ENCODE results near the gene PPCS.
"Not testable (repeated sequence)": the region's sequence is repeated elsewhere in the genome, so short reads cannot be mapped to it uniquely, and the experiment has no call there.

PPCS gene

DNA sequence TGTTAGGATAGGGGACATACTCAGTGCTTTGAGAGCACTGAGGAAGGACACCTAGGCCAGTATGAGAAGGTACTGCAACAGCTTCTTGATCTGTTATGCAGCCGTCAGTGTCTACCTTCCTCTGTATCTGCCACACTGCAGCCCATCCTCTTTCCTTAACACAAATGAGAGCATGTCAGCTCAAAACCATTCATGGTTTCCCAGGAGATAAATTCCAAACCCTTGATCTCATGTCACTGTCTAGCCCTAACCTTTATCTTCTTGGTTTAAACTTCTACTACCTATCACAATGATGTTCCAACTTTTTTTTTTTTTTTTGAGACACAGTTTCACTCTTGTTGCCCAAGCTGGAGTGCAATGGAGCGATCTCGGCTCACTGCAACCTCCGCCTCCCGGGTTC, 1.9 kb upstream of the PPCS start:
- no peak for DNase-seq

DNA sequence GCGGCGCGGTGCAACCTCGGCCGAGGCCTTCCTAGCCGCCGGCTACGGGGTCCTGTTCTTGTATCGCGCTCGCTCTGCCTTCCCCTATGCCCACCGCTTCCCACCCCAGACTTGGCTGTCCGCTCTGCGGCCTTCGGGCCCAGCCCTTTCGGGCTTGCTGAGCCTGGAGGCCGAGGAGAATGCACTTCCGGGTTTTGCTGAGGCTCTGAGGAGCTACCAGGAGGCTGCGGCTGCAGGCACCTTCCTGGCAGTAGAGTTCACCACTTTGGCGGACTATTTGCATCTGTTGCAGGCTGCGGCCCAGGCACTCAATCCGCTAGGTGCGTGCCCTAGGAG, 379 bp downstream of the PPCS start:
- DNase-seq = peak; percentile 75

DNA sequence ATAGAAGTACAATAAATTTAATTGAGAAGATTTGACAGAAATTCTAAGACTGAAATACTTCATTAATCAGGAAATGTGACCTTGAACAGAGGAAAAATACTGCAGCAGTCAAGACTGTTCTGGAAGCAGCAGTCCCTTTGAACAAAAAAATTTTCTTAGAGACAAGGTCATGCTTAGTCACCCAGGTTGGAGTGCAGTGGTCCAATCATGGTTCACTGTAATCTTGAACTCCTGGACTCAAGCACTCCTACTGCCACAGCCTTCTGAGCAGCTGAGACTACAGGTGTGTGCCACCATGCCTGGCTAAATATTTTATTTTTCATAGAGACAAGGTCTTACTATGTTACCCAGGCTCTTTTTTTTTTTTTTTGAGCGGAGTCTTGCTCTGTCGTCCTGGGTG, 4.9 kb downstream of the PPCS start:
- no peak for DNase-seq

DNA sequence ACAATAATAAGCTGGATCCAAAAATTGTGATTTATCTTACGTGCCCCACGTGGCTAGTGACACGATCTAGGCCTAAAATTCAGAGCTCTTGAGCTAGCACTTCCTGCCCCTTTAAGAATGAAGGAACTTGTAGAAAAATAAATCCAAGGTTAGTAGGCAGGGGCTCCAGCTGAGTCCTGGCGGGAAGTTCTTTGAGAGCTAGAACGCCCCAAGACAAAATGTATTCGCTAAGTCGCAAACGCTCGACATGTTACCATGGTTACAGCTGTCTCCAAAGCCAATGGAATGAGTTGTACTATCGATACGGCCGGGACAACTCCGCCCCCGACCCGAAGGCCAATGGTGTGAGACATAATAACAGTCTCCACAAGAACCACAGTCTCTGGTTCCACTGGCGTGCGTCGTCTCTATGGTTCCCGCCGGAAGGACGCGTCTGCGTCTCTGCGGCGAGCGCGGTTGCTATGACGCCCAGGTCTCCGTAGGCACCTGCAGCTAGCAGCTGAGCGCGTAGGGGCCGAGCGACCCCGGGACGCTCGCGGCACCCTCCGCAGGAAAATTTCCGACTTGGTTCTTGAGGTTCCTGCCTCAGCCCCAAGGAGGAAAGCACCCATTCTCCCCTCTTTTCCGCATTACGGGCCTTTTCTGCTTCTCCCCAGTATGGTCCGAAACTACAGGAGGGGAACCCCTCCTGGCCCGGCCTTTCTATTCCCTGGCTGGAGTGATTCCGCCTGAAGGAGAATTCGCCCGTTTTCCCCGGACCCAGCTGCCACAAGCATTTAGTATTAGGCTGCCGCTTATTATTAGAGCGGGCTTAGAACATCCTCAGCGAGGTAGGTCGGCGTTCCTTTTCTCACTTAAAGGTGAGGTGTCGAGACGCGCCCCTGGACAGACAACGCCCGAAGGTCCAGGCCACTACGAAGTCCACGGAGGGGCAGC, 6.8 kb downstream of the PPCS start, which contains the start of gene CCDC30:
Gene CCDC30 (plus strand): TSS at position 459 of the 936 bp plus-strand sequence. CDS start 17,266 bp downstream, outside the sequence.
- peak; percentile 99 for DNase-seq

DNA sequence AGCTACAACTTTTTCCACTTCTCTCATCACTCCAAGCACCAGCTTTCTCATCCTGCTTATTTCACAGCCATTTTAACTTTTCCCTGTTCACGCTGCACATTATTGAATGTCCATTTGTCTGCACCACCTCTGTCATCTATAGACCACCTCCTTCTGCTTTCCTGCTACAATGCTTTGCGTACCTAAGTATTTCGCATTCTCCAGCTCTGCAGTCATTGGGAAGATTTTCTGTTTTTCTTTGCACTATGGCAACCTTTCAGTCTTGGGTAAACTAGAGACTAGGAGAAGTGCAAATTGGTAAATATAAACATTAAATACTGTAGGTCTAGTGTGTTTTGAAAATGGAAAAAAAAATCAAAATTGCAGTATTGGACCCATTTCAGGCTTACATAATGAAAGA, 7.6 kb downstream of the PPCS start:
- peak; percentile 47 for DNase-seq

DNA sequence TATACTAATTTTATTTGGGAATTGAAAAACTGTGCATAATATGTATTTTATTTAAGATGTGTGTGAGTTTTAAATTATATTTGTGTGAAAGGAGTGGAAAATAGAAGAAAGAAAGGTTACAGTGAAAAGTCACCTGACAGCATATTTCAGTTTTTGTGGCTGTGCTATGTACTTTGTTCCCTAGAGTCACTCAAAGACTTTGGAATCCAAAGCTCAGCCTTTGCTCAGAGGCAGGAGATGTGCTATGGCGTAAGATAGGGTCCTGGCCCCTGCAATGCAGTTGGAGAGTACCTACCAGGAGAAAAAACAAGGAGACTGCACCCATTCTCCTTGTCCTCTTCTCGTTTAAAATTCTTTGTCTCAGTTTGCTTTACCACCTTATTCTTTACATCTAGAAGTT, 9.7 kb downstream of the PPCS start:
- DNase-seq = no peak

DNA sequence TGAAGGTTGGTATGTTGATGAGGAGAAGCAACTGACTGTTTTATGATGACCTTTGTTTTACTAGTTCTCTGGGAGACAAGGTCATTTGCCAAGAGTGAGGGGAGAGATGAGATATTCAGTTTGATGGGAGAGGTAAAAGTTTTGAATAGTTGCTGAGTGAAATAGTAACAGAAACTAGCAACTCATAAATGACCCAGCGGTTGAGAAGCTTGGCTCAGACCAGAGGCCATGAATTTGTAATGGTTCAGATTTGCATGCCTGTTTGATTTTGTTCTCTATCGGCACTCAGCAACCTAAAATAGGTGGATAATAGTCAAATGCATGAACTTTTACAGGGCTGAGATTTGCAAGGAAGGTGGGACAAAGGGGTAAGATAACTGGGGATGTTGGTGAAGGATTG, 13.4 kb downstream of the PPCS start:
- DNase-seq = no peak

DNA sequence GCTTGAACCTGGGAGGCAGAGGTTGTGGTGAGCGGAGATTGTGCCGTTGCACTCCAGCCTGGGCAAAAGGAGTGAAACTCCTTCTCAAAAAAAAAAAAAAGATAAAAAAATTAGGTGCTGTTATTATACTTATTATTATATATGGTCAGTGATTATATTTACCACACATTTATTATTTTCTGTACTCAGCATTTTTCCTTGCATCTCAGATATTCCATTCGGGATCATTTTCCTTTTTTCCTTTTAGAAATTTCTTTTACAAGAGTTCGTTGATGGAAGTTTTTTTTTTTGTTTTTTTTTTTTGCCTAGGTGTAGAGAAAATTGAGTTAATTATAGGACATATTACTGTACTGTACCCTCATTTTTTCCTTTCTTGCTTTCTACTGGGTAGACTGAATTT, 20.3 kb downstream of the PPCS start:
- DNase-seq = no peak

DNA sequence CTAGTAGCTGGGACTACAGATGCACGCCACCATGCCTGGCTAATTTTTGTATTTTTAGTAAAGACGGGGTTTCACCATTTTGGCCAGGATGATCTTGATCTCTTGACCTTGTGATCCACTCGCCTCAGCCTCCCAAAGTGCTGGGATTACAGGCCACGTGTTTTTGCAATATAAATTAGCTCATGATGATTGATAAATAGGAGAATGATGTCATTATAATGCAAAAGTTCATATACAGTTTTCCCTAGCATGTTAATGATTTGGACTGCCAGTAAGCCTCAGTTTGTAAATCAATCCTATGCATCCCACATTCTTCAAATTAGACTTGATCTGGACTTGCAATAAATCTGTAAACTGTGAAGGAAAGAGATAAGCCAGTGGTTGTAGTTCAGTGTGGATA, 21.0 kb downstream of the PPCS start:
- DNase-seq = not testable (repeated sequence)

DNA sequence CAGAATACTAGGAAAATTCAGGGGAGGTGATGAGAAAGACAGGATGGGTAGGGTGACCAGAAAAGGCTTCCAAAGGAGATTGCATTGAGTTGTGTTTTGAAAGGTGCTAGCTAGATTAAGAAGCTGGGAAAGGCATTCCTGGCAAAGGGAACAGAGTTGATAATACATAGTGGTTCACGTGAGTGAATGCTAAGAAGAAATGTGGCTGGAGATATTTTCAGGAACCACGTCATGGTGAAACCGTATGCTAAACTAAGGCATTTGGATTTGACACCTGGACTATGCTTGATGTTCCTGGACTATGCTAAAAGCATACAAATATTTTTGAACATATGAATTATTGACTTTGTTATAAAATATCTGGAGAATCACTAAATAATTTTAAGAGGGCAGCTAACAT, 21.4 kb downstream of the PPCS start:
- DNase-seq = no peak

DNA sequence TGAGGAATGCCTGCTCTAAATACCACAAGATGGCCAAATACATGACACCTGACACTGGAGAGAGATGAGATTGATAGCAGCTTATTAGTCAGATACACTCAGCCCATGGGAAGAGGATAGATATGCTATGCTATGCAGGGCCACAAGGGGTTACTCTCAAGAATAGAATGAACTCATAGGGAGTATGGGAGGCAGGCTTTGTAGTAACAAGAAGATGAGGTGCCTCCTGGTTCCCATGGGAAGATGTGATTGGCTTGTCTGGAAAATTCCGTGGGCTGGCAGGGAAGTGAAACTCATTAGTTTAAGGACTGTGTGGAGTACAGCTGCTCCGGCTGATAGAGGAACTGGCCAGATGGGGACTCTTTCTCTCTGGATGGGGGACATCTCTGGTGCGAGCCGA, 23.3 kb downstream of the PPCS start:
- peak; percentile 35 for DNase-seq

DNA sequence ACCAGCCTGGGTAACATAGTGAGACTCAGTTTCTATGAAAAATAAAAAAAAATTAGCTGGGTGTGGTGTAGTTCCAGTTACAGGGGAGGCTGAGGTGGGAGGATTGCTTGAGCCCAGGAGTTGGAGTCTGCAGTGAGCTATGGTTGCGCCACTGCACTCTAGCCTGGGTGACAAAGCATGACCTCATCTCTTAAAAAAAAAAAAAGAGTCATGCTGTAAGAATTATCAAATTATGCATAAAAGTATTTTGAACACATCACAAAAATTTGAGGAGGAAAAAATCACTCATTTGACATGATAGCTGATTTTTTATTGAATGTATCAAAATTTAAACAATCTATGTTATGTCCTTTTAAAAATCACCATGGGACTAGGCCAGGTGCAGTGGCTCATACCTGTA, 24.6 kb downstream of the PPCS start:
- no peak for DNase-seq

DNA sequence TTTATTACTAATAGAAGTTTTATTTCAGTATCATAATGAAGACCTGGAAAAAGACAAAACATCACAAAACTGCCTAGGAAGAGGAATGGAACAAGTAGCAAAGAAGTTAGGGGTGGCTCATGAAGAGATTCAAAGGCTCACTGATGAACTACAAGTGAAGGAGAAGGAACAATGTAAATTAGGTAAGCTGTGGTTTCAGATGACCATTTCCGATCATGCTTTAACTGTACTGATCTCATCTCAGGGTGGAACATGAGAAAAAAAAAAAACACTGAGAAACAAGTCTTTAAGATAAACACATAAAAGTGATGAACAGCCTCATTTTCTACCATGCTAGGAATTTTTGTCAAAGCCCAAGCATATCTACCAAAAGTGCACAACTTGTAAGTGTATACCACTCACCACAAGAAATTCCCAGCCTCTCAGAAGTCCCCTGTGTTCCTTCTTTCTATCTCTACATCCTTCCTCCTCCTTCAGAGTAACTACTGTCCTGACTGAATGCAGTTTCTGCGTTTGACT, 26.4 kb downstream of the PPCS start:
- DNase-seq = no peak

DNA sequence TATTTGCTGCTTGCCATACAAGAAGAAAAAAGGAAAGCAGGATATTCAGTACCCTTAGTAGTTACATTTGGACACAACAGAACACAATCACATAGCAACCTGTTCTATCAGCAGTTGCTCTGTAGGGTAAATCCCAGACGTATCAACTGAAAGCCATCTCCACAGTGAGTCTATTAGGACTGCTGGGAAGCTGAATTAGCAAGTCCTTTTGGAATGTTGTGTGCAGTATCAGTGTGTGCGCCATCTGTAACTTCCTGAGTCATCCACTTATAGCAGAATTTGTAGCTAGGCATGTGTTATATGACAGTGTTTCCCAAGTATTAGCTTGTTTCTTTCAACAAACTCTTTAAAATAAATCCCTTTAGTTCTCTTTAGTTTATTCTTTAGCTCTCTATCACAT, 28.0 kb downstream of the PPCS start:
- DNase-seq = no peak

DNA sequence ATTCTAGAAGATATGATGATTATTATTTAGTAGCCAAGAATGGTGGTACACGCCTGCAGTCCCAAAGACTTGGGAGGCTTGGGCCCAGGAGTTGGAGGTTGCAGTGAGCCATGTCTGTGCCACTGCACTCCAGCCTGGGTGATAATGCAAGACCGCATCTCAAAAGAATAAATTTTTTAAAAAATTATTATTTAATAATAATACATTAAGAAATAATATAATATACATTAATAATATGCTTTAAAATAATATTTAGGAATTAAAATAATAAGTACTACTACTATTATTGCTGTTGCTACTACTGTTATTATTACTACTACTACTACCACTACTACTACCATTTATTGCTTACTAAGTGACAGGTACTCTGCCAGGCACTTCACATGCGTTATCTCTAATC, 33.9 kb downstream of the PPCS start:
- DNase-seq = no peak

DNA sequence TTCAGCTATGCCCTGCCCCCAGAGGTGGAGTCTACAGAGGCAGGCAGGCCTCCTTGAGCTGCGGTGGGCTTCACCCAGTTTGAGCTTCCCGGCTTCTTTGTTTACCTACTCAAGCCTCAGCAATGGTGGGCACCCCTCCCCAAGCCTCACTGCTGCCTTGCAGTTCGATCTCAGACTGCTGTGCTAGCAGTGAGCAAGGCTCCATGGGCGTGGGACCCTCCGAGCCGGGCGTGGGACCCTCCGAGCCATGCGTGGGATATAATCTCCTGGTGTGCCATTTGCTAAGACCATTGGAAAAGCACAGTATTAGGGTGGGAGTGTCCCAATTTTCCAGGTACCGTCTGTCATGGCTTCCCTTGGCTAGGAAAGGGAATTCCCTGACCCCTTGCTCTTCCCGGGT, 45.7 kb downstream of the PPCS start:
- DNase-seq = not testable (repeated sequence)

DNA sequence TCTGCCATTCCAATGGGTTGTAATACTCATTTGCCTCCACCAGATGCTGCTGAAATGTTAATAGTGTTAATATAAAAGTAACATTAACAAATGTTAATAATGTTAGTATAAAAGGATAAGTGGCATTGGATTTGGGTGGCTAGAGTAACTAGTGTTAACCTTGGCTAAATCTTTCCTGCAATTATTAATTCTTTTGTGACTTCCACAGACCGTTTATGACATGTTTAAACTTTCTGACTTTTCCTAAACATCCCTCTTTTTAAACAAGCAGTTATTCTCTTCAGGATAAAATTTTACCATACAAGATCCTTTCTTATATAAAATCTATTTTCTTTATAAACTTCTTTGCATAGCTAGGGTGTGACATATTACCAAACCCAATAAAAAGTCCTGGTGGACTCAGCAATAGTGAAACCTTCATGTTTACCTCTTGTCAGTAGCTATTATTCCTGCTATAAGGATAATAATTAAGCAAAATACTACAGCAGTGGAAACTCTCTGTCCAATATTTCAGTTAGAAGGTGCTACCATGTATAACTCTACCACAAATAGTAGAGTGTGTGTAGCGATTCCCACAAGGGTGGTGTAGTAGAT, 48.3 kb downstream of the PPCS start:
- no peak for DNase-seq

DNA sequence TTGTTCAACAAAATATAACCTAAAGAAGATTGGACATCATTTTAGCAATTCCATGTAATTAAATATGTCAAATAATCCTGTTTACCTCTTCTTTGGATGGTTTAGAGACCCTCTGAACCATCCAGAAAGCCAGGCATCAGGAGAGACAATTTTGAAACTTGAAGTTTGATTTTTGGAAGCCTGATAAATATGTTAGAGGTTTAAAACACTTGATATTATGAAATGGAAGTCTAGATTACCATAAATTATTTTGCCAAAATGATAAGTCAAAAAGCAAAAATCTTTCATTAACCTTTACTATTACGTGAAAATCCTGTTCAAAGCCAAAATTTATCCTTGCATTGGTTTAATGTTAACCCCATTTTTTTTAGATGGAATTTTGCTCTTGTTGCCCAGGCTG, 50.2 kb downstream of the PPCS start:
- no peak for DNase-seq

Measured in NCI-H69 (cell line).